Fibroblast of villous mesenchyme (primary cell): ENCODE data around the gene P4HA1. TPM values are rescaled to one million over a fixed set of nuclear protein-coding genes. Genes with fewer than 3 reads are reported as not detected.

Experiments used
- DNase-seq: peaks from one replicate; pipeline ENCODE4 v3.0.0-alpha.2; 2010; ENCODE audit warnings: low read depth
- H3K4me3 ChIP-seq: 2 replicates; pipeline ENCODE4 v1.5.1; 2011; ENCODE audit warnings: low read depth, mild to moderate bottlenecking, low read length
- CTCF ChIP-seq: IDR thresholded peaks from 2 replicates; pipeline ENCODE4 v1.5.1; 2012; ENCODE audit warnings: low read depth, mild to moderate bottlenecking, low read length; ENCODE audit not compliant: insufficient read depth
- total RNA-seq: library from RNA; depleted of rRNA; stranded (reverse); fragments of >200 nt; gene quantifications from 2 replicates; pipeline ENCODE4 v1.2.3, GENCODE V29; 2012

Gene P4HA1
- total RNA-seq = 183 and 323 TPM in 2 replicates

DNA sequence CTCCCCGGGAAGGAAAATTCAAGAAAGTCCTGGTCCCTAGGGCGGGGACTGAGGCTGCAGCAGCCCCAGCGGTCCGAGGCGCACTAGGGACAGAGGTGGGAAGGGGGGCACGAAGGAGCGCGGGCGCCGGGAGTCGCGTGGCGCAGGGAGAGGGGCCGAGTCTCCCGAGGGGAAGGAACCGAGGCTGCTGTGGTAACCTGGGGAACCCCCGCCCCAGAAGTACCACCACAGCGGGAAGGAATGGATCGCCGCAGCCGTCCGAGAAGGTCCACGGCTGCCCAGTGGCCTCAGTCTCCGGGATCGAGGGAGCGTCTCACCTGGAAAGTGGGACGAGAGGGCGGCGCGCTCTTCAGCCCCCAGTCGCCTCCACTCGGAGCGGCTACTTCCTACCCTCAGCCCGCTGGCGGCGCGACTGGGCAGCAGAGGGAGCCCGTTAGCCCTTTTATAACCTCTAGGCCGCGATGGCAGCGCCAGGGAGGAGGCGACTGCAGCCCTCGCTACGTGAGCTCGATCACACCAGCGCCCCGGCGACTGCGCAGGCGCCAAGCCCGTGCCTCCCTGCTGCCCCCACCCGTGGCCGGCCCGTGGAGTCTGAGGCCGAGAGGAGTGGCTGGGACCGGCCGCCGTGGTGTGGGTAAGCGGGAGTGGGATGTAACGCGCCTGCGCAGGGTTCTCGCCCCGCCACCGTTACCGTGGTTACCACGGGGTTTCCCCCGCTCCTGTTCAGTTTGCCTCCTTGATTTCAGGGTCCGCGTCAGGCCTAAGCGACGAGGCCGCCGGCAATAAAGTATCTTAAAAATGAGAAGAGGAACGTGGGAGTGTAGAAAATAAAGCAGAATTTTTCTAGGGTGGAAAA, at the start of gene P4HA1:
P4HA1 (minus strand) TSS at position 418 of the 856 bp plus-strand sequence. CDS start 21,983 bp downstream, outside the sequence.
- peak; percentile 58 for TF ChIP-seq CTCF
- peak; percentile 99 for DNase-seq
- peak within 1 kb of the TSS; percentile 99 for H3K4me3 ChIP-seq

- no peak for TF ChIP-seq CTCF
- no peak overlapping the region for H3K4me3 ChIP-seq
- DNase-seq = no peak
Measured at GRCh38 chr10:73141603-73142002, 44.9 kb upstream of the P4HA1 start.

DNA sequence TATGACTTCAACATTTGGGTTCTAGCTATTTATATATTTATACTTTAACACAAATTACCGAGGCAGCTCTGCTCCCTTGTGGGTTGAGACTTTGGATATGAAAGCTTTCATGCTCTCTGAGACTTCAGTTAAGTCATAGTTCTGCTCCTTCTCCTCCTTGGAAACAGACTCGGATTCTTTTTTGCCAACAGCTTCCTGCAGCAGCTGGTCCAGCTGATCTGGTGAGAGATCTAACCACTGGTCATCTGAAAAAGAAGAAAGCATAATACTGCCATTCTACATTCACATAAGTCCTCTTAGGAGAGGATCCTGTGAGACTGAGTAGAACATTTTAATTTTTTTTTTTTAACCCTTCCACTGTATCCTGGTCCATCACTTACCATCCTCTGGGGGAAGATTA, 42.6 kb upstream of the P4HA1 start:
- TF ChIP-seq CTCF = no peak
- DNase-seq = no peak
- no peak overlapping the region for H3K4me3 ChIP-seq

DNA sequence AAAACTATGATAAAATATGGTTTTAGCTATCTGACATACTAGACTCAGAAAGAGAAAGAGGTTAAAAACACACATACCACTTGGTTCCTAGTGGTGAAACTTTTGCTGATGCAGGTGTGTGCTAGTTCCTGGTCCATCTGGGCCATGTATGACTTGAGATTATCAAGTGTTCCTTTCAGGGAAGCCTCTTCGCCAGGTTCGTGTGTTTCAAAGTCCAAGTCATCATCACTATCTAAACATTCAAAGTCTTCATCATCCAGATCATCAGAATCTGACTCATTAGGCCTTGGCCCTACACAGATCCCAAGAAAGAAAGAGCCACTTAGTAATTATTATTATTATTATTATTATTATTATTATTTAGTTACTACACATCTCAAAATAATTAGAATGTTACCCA, 40.0 kb upstream of the P4HA1 start:
- no peak for TF ChIP-seq CTCF
- no peak for DNase-seq
- H3K4me3 ChIP-seq = no peak overlapping the region

DNA sequence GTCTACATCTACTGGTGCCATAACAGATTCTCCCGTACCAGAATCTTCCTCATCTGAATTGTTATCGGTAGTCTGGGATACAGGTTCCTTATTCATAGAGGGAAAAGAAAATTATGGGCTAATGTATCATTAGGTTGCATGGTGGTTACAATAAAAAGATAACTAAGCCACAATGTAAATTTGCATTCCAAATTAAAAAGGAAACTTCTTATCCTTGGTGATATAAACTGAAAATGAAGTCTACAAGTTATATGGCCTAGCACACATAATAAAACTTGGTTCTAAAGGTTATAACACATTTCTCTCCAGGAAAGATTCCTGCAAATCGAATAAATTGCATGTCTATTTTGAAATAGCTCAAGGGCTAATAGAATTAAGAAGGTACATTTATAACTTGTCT, 38.1 kb upstream of the P4HA1 start:
- no peak for TF ChIP-seq CTCF
- no peak overlapping the region for H3K4me3 ChIP-seq
- no peak for DNase-seq

DNA sequence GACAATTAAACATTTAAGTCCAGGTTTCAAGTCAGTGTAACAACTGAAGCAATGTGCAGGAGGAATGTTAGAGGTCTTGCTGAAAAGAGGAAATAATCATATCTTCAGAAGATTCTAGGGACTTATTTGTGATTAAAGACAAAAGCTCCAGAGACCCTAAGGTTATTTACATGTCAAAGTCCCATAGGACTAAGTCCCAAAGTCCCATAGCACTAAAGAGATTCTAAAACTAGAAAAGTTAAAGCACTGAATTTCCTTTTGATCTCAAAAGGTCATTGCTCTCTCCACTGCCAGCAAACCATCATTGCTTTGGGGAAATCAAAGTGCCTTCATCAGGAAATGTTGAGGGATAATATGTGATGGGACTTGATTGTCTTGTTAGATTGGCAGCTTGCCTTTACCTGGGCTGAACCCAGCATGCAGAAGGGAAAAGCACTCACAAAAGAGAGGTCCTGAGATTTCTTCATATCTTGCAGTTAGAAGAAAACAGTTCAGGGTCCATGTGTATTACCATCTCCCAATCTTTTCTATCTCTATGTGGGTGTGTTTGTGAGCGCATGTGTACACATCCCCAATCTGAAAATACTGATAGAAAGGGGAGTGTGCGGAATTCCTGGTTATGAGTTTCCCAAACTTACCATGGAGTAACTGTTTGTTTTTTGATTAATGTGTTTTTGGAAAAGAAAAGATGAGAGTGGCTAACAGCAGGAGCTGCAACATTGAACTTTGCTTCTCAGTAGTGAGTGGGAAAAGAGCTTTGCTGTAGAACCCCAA, 35.4 kb upstream of the P4HA1 start:
- no peak for DNase-seq
- TF ChIP-seq CTCF = no peak
- no peak overlapping the region for H3K4me3 ChIP-seq
